Activated CD4-positive, CD25-positive, alpha-beta regulatory T cell treated with anti-CD3 and anti-CD28 coated beads, Interleukin-2, amount 50 U/mL, for 16 hours (primary cell): ENCODE measurements around the gene TMEM9.

Experiments used
- DNase-seq: peaks from one replicate; pipeline ENCODE4 v3.0.0-alpha.2; 2020; ENCODE audit warnings: low read depth, low spot score

TMEM9 gene

DNA sequence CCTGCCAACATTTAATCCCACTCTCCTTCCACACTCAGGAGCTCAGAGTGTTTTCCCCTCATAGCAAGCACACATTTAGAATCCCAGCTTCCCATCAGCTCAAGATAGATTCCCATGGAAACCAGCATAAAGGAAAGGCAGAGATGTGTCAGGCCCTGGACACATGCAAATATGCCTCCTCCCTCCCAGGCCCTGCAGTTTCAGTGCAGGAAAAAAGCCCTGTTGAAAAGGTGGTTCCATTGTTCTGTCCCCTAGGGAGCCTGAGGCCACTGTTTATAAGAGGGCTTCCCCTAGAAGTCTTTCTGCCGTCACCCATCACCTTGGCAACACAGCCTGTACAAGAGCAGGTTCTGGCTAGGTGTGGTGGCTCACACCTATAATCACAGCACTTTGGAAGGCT lies 45.7 kb downstream of the TMEM9 start:
- no peak for DNase-seq

DNA sequence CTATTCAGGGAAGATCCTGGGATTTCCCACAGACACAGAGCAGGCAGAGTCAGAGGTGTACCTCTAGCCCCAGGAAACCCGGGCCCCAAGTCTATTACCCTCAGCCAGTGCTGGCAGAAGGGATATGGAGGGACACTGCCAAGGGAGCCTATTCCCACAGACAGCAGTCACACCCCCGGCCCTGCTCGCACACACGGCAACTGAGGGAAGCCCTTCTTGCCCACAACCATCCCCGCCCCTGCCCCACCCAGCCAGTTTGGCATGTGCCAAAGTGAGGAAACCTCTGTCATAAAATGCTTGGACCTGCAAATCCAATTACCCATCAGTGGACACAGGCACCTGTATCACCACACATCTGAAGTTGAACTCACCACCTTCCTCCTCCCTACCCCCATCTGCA lies 48.6 kb downstream of the TMEM9 start:
- DNase-seq: no peak

- DNase-seq: no peak
These were observed 50.1 kb downstream of the TMEM9 start for GRCh38 chr1:201104141-201104540.

- DNase-seq: no peak
These were observed 50.6 kb downstream of the TMEM9 start for GRCh38 chr1:201103666-201104065.

- DNase-seq: no peak
These were observed 53.9 kb downstream of the TMEM9 start for GRCh38 chr1:201100169-201100930.

DNA sequence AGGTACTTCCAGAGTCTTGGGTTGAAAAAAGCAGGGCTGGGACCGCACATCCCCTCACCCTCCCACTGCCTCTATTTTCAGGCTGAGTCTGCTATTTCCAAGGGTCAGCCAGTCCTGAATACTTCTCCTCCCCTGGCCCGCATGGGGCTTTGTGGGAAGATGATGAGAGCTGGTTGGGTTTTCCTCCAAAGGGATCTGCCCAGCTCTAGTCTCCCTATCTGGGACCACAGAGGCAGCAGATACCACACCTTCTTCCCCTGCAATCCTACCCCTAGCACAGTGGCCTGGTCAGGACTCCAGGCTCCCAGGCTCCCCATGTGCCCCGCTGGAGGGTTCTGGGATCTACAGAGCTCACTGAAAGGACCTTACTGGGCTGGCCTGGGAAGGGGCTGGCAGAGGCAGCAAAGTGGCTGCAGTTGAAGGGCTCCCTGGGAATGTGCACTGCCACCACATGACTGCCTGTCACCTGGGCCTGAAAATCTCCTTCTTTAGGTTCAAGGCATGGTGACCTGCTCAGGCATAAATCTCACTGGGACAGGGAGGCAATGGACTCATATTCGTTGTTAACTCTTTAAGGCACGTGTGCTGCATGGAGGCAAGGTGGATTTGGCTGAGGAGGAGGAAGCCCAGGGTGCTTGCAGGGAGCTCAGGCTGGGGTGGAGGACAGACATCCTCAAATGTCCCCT lies 55.1 kb downstream of the TMEM9 start:
- DNase-seq: no peak

DNA sequence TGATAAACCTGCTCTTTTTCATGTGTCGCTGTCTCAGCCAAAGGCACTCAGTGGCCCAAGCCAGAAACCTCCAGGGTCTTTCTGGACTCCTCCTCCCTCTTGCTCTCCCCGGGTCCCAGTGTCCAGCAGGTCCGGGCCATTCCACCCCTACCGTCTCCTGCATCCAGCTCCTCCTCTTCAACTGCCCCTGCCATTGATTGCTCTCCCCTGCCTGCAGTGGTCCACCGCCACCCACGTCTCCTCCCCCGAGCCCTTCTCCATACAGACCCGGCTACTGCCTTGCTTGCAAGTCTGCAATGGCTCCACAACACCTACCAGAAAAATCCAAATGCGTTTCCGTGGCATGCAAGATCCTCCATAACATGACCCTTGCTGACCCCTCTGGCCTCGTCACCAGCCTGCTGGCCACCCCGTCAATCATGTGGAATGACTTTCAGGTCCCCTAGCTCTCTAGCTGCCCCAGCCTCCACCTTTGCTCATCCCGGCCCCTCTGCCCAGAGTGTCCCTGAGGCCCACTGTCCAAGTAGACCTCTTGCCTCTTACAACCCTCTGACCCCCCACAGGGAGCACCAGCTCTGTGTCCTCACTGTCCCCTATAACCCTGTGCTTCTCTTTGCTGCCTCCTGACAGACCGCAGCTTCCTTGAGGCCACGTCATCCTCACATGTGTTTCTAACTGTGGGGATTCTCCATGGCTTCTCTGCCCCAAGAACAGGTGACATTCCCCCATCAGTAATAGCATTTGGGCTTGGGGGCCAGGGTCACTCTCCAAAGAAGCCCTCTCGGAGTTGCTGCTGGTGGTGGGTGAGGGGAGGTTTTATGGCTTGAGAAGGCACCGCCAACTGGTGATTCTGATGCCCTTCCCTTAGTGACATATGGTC lies 57.1 kb downstream of the TMEM9 start:
- DNase-seq: no peak

GRCh38 chr1:201096041-201096461 lies 58.2 kb downstream of the TMEM9 start:
- no peak for DNase-seq

DNA sequence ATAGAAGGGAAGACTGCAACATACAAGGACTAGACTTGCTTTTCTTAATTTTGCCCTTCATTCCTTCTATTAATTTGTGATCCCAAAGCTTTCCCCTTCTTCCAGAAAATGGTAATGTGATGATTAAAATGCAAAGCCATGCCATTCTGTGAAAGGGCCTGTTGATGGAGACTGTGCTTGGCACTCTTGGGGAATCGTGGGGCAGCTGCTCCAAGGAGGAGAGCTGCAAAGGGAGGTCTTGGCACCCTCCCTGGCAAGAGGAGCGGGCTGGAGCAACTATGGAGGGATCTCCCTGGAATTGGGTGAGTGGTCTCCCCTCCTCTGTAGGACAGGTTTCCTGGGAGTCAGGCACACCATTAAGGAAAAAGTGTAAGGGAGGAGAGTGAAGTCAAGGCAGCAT lies 58.7 kb downstream of the TMEM9 start:
- no peak for DNase-seq

GRCh38 chr1:201094832-201095231 lies 59.4 kb downstream of the TMEM9 start:
- DNase-seq: no peak

- no peak for DNase-seq
These were observed 60.3 kb downstream of the TMEM9 start for GRCh38 chr1:201093962-201094361.

DNA sequence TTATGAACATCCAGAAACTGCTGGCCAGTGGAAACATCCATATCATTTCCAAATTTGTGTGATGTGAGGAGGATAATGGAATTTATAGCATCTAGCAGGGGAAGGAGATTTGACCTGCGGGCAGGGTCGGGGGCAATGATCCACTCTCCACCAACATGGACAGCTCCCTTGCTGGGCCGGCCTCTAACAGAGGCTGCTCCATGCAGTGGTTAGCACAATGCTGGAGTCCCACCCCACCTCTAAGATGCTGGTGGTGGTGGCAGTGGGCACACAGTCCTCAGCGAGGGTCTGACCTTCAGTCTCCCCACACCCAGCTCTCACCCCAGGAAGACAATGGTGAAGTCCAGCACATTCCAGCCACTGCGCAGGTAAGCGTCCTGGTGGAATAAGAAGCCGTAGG lies 60.7 kb downstream of the TMEM9 start:
- no peak for DNase-seq

- no peak for DNase-seq
These were observed 61.5 kb downstream of the TMEM9 start for GRCh38 chr1:201092738-201093137.

DNA sequence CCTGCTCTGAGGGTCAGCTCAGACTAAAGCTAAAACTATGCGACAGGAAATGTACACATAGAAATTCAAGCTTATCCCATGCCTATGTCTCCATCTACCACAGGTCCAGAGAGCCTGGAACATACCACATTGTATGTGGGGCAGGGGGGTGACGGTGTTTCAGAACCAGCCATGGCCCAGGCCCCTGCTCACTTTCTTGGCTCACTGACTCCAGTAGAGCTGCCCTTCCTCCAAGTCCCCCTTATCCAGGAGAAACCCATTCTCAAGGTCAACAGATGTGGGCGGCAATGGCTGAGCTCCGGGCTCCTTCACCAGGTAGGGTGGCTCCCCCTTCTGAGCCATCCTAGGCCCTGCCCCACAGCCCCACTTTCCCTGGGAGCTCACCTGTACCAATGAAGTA lies 63.0 kb downstream of the TMEM9 start:
- DNase-seq: no peak

GRCh38 chr1:201090541-201090940 lies 63.7 kb downstream of the TMEM9 start:
- DNase-seq: no peak

- DNase-seq: no peak
These were observed 64.7 kb downstream of the TMEM9 start for GRCh38 chr1:201089596-201089995.

GRCh38 chr1:201088901-201089525 lies 65.3 kb downstream of the TMEM9 start:
- DNase-seq: no peak

DNA sequence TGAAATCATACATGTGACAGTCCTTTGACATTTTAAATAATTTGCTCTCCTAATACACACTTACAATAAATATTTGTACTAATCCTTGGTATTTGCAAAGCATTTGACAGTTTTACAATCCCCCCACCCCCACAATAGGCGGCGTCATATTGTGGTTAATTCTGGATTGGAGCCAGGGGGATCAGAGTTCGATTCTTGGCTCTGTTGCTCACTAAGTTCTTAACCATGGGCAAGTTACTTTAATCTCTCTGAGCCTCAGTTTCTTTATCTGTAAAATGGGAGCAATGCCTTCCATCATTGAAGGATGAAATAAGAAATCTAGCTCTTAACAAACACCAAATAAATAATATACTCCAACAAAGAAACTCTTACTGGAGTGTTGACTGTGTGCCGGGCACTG lies 65.9 kb downstream of the TMEM9 start:
- no peak for DNase-seq

DNA sequence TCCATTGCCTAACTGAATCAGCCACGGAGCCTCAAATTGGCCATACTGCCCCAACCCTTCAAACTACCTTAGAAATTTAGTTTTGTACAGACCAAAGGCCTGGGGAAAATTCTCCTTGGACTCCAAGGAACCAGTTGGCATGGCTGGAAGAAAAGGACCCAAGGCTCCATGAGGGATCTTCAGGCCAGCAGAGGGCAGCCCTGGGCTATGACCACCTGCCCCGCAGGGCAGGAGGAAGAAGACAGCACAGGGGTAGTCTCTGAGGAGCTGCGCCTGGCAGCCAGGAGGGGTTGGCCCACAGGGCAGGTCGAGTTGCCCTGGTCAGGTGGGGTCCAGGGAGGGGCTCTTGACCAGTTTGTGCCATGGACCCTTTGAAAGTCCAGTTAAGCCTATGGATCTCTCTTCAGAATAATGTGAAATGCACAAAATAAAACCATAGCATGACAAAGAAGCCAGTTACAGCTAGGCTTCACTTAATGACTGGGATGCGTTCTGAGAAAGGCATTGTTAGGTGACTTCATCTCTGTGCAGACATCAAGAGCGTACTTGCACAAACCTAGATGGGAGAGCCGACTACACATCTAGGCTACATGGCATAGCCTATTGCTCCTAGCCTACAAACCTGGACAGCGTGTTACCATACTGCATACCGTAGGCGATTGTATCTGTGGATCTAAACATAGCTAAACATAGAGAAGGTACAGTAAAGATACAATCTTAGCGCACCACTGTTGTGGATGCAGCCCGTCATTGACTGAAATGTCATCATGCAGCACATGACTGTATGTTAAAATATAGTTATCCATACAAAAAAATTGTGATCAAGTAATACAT lies 68.2 kb downstream of the TMEM9 start:
- no peak for DNase-seq
